Esophagus mucosa (tissue), 1 donor: Measurements from ENCODE around the gene CAMSAP1. TPM values are rescaled to one million over a fixed set of nuclear protein-coding genes. Genes with fewer than 3 reads are reported as not detected.
"Not testable (repeated sequence)": the region's sequence is repeated elsewhere in the genome, so short reads cannot be mapped to it uniquely, and the experiment has no call there.

ENCODE experiments used
- ATAC-seq: fragments of 200-7000 bp; cut with Tn5 transposase; one replicate; pipeline ENCODE4 v1.9.1; 2020
- total RNA-seq: library from RNA; stranded (reverse); gene quantifications from one replicate; pipeline ENCODE4 v1.2.4, GENCODE V29; 2023
- donor health status: DM: yes; HTN: yes; CAD: no.

The CAMSAP1 gene
- 52.7 TPM for total RNA-seq

- ATAC-seq, result peak; percentile 90
These were observed at the start of gene CAMSAP1 for GRCh38 chr9:135907431-135908092. Gene CAMSAP1 (minus strand): TSS chr9:135907546. CDS start chr9:135907159, 387 bp downstream.

- ATAC-seq, result no peak
These were observed 49.4 kb upstream of the CAMSAP1 start for GRCh38 chr9:135956802-135957174.

DNA sequence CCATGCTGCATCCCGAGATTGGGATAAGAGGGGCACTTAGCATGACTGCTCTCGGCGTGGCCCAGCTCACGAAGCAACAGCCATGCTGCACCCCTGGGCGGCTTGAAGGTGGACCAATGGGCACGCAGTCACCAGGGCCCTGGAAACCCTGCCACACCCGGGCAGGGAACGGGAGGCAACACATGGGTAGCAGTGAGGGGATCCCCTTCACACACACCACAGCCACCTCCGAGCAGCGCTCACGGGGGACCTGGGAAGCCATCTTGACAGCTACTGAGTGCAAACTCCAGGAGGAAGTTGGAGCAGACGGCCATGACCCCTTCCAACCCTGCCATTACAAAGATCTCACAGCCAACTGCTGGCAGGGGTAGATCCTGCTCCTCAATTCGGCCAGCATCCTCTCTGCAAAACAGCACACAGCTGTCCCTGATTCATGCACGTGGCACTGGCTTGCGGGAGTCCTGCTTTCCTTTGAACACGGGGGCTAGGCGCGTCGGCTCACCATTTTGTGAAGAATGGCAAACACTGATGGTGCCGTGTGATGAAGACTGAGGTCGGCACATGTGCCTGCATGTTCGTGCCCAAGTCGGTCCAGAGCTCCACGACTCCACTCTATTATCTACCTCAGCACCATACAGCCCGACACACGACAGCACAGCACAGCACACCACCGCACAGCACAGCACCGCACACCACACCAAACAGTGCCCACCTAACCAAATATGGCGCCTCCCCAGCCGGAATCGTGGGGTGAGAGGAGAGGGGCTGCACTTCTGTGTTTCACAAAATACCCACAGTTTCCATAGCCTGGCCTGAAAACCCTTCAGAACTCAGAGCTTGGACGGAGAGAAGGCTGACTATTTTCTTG lies 48.8 kb upstream of the CAMSAP1 start:
- no peak for ATAC-seq

- ATAC-seq, result no peak
These were observed 45.4 kb upstream of the CAMSAP1 start for GRCh38 chr9:135952664-135953206.

DNA sequence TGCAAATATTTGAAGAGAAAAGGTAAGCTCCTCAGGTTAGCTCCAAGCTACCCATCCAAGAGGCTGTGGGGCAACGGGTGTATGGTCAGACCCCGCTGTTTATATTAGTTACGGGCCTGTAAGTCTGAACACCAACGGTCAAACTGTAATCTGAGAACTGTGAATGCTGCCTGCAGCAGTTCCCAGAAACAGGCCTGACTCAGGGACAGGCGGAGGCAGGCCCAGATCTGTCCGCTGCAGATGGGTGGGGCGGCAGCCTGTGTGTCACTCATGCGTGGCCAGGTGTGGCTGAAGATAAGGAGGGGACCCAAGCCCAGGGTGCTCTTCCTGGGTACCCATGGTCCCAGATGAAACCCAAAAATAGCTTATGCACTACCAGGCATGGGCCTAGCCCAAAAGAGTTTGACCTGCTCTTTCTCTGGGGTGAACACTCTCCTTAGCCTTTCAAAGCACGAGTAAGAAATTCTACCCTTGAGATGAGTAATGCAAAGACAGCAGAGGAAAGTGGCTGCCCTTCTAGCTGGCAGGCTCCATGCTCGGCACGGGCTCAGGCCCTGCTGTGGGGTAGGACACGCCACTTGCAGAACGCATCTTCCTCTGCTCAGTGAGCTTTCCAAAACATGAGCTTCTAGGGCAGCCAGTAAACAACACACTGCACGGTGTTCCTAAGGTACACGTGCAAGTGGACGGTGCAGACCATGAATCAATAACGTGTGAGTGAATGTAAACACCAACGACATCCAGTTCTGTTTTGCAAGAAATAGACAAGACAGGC lies 44.7 kb upstream of the CAMSAP1 start:
- ATAC-seq, result peak; percentile 92

- not testable (repeated sequence) for ATAC-seq
These were observed 44.0 kb upstream of the CAMSAP1 start for GRCh38 chr9:135951310-135951709.

- peak; percentile 35 for ATAC-seq
These were observed 43.5 kb upstream of the CAMSAP1 start for GRCh38 chr9:135950841-135951240.

- no peak for ATAC-seq
These were observed 42.9 kb upstream of the CAMSAP1 start for GRCh38 chr9:135950135-135950682.

DNA sequence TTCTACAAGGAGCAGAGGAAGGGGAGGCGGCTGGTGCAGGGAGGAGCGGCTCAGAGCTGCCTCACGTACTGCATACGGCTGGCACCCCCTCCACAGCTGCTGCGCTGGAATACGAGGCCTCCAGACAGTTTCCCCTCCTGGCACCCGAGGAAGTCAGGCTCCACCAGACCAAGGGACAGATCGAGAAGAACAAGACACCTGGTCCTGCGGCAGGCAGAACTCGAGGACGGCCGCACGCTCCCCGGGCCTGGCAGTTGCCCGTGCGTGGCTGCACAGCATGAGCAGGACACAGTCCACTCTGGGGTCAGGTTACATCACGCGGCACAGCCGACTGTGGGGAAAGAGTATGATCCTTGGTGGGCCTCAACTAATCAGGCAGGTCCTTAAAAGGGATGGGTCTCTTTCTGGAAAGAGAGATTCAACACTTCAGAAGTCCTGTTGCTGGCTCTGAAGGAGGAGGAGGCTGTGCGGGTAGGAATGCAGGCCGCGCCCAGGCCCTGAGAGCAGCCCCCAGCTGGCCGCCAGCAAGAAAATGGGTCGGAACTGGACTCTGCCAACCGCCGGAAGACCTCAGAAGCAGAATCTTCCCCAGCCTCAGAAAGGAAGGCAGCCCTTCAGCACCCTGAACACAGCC lies 42.3 kb upstream of the CAMSAP1 start:
- no peak for ATAC-seq

DNA sequence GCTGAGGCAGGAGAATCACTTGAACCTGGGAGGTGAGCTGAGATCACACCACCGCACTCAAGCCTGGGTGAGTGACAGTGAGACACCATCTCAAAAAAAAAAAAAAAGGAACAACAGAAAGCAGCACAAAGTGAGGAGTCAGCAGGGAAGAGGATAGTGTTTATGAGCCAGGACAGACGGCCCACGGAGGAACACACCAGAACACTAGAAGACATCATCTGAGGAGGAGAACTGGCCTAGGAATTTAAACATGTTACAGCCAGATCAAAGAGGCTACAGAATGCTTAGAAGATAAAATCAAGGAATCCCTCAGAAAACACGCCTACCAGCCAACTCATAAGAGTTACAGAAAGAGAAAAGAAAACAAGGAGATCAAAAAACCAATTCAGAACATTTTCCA lies 41.6 kb upstream of the CAMSAP1 start:
- no peak for ATAC-seq

DNA sequence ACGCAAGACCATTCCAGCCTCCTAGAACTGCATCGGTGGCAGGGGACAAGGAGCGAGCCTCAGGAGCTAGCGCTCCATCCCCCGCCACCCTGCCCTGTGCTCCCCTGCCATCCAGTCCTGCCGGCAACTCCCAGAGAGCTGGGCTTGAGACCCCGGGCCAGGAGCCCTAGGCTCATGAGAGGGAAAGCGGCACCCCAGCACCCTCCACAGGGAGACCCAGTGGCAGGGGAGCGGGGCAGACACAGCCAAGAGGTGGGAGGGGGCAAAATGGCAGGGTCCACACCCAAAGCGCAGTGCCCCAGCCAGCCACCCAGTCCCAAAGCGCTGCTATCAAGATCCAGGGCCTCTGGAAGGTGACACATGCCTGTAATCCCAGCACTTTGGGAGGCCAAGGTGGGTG lies 41.1 kb upstream of the CAMSAP1 start:
- no peak for ATAC-seq

DNA sequence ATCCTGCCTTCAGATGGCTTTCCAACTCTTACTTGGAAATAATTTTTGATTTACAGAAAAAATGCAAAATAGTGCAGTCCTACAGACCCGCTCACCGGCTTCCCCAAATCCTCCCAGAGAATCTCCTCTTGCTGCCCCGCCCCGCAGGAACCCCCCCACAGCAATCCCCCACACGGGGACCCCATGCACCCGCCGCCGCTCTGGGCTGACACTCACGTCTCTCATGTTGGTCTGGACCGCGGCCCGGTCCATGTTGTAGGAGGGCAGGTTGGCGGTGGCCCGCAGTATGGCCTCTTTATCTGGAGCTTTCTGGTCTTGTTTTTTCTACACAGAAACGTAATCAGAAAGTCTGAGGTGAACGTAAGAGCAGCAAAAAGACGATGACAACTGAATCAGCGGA lies 40.2 kb upstream of the CAMSAP1 start:
- ATAC-seq, result no peak

- not testable (repeated sequence) for ATAC-seq
These were observed 39.8 kb upstream of the CAMSAP1 start for GRCh38 chr9:135947105-135947504.

- no peak for ATAC-seq
These were observed 39.1 kb upstream of the CAMSAP1 start for GRCh38 chr9:135946392-135946994.

GRCh38 chr9:135945969-135946368 lies 38.6 kb upstream of the CAMSAP1 start:
- no peak for ATAC-seq

DNA sequence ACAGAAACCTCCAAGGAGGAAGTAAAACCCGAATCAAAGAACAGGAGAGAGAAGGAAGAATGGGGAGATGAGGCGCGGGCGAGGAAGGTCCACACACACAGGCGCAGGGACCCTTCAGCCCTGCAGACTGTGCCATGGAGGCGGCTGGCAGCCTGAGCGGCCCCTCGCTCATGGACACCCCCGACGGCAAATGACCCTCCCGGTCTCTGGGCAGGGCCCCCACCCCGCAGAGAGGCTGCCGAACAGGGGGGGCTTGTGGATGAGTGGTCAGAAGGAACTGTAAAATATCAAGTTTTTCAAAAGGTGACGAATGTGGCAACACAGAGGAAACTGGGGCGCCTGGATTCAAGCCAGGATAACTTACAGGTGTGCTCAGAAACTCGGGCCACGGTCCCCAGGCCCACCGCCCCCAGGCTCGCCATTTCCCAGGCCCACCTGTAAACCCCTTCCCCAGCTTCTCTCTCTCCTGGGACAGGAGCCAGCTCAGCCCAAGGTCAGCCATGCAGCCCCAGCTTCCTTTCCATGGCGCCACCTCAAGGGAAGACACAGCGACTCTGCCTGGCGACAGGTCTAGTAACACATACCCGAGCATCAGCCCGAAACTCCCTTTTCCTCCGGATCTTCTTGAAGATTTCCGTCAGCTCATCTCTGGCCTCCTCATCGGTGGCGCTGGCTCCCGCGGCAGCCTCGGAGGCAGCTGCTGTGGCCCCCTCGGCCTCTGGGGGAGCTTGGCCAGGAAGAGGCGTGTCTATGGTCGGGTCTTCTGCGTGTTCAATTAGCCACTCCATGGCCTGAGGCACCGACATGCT lies 37.3 kb upstream of the CAMSAP1 start:
- ATAC-seq, result no peak

- ATAC-seq, result not testable (repeated sequence)
These were observed 36.3 kb upstream of the CAMSAP1 start for GRCh38 chr9:135943604-135944003.

- no peak for ATAC-seq
These were observed 34.1 kb upstream of the CAMSAP1 start for GRCh38 chr9:135941288-135941995.

DNA sequence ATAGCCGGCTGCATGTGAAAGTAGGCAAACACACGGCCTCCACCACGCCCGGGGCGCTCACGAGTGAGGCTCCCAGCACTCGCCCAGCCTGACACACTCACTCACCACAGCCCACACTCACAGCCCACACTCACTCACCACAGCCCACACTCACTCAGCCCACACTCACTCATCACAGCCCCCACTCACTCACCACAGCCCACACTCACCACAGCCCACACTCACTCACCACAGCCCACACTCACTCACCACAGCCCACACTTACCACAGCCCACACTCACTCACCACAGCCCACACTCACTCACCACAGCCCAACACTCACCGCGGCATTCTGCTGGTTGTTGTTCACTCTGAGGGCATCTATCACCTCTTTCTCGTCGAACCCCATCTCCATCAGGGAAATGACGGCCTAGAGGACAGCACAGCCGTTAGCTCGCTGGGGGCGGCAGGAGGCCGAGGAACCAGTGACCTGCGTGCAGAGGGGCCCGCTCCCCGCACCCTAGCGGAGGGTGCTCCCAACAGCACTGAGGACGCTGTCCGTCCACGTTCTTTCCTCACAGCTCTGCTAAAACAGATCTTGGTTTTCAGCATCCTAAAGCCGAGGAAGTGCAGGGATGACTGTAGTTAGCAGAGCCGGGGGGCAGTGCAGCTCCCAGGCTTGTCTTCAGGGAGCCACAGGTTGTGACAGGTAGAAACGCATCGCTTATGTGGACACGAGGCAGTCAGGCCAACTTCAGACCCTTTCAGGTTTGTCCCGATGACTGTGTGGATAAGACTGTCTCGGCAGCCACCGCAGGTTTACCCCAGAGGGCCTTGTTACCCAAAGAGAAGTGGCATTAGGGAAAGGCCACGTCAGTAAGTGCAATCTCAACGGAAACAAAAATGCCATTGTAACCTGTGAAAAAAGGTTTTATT lies 32.3 kb upstream of the CAMSAP1 start:
- ATAC-seq, result no peak
